SU-DHL-6 (cell line): ENCODE results near the gene RBM15.

ENCODE experiments used
- H2AFZ ChIP-seq: fragments of 200-600 bp; sonication (generic); 2 replicates; pipeline ENCODE4 v1.6.1; 2014; ENCODE audit warnings: low read depth, mild to moderate bottlenecking, moderate library complexity, mixed read lengths, antibody characterized with exemption, low read length; ENCODE audit not compliant: severe bottlenecking
- H3F3A ChIP-seq: fragments of 200-600 bp; shearing (Covaris generic); 2 replicates; pipeline ENCODE4 v1.6.0; 2016; ENCODE audit warnings: antibody characterized with exemption, mild to moderate bottlenecking; ENCODE audit not compliant: insufficient read depth
- H3K27ac ChIP-seq: fragments of 200-600 bp; sonication (generic); 2 replicates; pipeline ENCODE4 v1.5.1; 2016; ENCODE audit warnings: low read depth, mild to moderate bottlenecking, low read length, moderate library complexity, mixed read lengths
- H3K27me3 ChIP-seq: fragments of 200-600 bp; sonication (generic), shearing (Covaris generic); 2 replicates; pipeline ENCODE4 v1.6.0; 2014; ENCODE audit warnings: mild to moderate bottlenecking, low read length
- H3K36me3 ChIP-seq: fragments of 200-600 bp; sonication (generic); 2 replicates; pipeline ENCODE4 v1.6.1; 2014; ENCODE audit warnings: mild to moderate bottlenecking, low read length, mixed read lengths
- H3K4me2 ChIP-seq: fragments of 300-600, 200-600 bp; shearing (Covaris generic), sonication (generic); 2 replicates; pipeline ENCODE4 v1.6.0; 2014; ENCODE audit warnings: low read length, low read depth, mild to moderate bottlenecking; ENCODE audit not compliant: poor library complexity, severe bottlenecking
- H3K4me3 ChIP-seq: fragments of 200-600 bp; sonication (generic); 2 replicates; pipeline ENCODE4 v1.5.1; 2014; ENCODE audit warnings: antibody characterized with exemption, low read length, mild to moderate bottlenecking, mixed read lengths; ENCODE audit not compliant: insufficient read depth, poor library complexity, severe bottlenecking
- H3K79me2 ChIP-seq: fragments of 200-600 bp; sonication (generic); 2 replicates; pipeline ENCODE4 v1.6.1; 2014; ENCODE audit warnings: mild to moderate bottlenecking, low read length, moderate library complexity; ENCODE audit not compliant: insufficient read depth
- H3K9ac ChIP-seq: fragments of 200-600 bp; sonication (generic); 2 replicates; pipeline ENCODE4 v1.7.0; 2014; ENCODE audit warnings: mild to moderate bottlenecking, low read length
- H3K9me2 ChIP-seq: fragments of 200-600 bp; sonication (generic); replicated peaks from 2 replicates; pipeline ENCODE4 v1.6.1; 2014; ENCODE audit warnings: low read length; ENCODE audit not compliant: insufficient read depth
- H3K9me3 ChIP-seq: fragments of 200-600 bp; sonication (generic); 2 replicates; pipeline ENCODE4 v1.6.1; 2014; ENCODE audit warnings: low read length, mixed read lengths; ENCODE audit not compliant: insufficient read depth
- H4K20me1 ChIP-seq: fragments of 200-600 bp; sonication (generic); 2 replicates; pipeline ENCODE4 v1.6.1; 2014; ENCODE audit warnings: low read depth, mild to moderate bottlenecking, antibody characterized with exemption, low read length, moderate library complexity, mixed read lengths
- EZH2phosphoT487 ChIP-seq: fragments of 200-600 bp; sonication (generic), shearing (Covaris generic); conservative IDR thresholded peaks from 2 replicates; pipeline ENCODE4 v1.6.1; 2018; ENCODE audit warnings: mild to moderate bottlenecking, antibody characterized with exemption, low read length, moderate library complexity, mixed read lengths
- TF ChIP-seq, protein P1 (sequence below): fragments of 200-600 bp; sonication (generic); IDR thresholded peaks from one replicate; pipeline ENCODE4 v1.5.1; 2017; ENCODE audit warnings: antibody characterized with exemption, mild to moderate bottlenecking, low read length, moderate library complexity; ENCODE audit not compliant: insufficient read depth, poor library complexity, severe bottlenecking

The RBM15 gene

DNA sequence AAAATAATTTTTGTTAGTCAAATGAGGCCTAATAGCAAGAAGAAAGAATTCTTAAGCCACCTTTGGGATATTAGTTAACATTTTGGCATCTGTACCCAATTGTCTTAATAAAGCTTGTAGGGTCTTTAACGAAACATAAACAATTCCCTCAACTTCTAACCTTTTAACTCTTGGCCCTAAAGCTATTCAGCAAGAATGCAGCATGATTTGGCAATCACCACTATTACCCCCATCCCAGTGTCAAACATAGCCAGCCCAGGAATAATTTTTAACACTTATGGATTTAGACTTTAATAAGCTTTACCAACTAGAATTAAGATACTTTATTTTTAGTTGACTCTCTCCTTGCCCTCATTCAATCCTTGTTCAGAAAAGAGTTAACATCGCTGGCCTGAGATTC is 54.1 kb downstream of the RBM15 start:
- H2AFZ ChIP-seq: no peak overlapping the region
- no peaks in the 10 kb centered on the region for H3K36me3 ChIP-seq
- no peaks in the 10 kb centered on the region for H3K27me3 ChIP-seq
- H4K20me1 ChIP-seq: no peaks in the 10 kb centered on the region
- no peak overlapping the region for H3K27ac ChIP-seq
- peaks cover 10% of the 10 kb centered on the region; the same call in 1 of the 2 replicates for H3F3A ChIP-seq
- TF ChIP-seq, protein P1, sequence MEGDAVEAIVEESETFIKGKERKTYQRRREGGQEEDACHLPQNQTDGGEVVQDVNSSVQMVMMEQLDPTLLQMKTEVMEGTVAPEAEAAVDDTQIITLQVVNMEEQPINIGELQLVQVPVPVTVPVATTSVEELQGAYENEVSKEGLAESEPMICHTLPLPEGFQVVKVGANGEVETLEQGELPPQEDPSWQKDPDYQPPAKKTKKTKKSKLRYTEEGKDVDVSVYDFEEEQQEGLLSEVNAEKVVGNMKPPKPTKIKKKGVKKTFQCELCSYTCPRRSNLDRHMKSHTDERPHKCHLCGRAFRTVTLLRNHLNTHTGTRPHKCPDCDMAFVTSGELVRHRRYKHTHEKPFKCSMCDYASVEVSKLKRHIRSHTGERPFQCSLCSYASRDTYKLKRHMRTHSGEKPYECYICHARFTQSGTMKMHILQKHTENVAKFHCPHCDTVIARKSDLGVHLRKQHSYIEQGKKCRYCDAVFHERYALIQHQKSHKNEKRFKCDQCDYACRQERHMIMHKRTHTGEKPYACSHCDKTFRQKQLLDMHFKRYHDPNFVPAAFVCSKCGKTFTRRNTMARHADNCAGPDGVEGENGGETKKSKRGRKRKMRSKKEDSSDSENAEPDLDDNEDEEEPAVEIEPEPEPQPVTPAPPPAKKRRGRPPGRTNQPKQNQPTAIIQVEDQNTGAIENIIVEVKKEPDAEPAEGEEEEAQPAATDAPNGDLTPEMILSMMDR: no peak
- TF ChIP-seq EZH2phosphoT487: no peak
- no peaks in the 10 kb centered on the region for H3K9me2 ChIP-seq
- no peaks in the 10 kb centered on the region for H3K9me3 ChIP-seq
- H3K79me2 ChIP-seq: no peaks in the 10 kb centered on the region
- no peak overlapping the region for H3K9ac ChIP-seq
- no peak overlapping the region for H3K4me3 ChIP-seq
- no peak overlapping the region for H3K4me2 ChIP-seq

DNA sequence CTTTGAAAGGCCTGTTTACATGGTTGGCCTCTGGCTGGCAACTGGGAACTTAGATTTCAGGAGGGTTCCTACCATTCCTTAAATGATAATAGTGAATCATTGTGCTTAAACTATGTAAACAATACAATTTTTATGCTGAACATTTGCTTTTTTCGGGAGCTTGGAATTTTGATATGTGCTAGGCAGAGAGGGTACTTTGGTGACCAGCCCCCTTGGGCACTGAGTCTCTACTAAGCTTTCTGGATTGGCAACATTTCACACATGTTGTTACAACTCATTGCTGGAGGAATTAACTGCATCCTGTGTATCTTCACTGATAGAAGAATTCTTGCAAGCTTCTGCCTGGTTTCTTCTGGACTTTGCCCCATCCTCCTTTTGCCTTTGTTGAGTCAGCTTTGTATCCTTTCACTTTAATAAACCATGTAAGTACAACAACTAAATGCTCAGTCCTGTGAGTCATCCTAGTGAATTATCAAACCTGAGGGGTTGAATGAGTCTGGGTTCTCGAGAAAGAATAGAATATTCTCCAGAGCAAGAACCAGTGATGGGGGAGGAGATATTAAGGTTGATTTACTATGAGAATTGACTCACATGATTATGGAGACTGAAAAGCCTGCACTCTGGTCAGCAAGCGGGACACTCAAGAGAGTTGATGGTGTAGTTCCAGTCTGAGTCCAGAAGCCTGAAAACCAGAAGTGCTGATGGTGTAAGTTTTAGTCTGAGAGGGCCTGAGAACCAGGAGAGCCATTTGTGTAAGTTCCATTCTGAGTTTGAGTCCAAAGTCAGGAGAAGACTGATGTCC is 54.7 kb downstream of the RBM15 start:
- no peaks in the 10 kb centered on the region for H3K9me2 ChIP-seq
- no peak overlapping the region for H3K4me3 ChIP-seq
- H2AFZ ChIP-seq: no peak overlapping the region
- no peak overlapping the region for H3K27ac ChIP-seq
- H3K27me3 ChIP-seq: no peaks in the 10 kb centered on the region
- H3K36me3 ChIP-seq: no peaks in the 10 kb centered on the region
- no peak for TF ChIP-seq EZH2phosphoT487
- TF ChIP-seq, protein P1: no peak
- no peaks in the 10 kb centered on the region for H3K9me3 ChIP-seq
- no peaks in the 10 kb centered on the region for H4K20me1 ChIP-seq
- H3K79me2 ChIP-seq: no peaks in the 10 kb centered on the region
- H3F3A ChIP-seq: peaks cover 10% of the 10 kb centered on the region; the same call in 1 of the 2 replicates
- H3K9ac ChIP-seq: no peak overlapping the region
- H3K4me2 ChIP-seq: no peak overlapping the region

DNA sequence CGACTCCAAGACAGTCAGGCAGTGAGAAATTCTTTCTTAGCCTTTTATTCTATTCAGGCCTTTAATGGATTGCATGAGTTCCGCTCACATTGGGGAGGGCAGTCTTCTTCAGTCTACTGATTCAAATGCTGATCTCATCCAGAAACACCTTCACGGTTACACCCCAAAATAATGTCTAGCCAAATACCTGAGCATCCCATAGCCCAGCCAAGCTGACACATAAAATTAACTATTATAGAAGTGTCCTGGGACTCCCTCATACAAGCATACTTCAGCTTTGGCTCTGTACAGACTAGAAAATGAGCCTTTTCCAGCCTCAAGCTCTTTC is 55.3 kb downstream of the RBM15 start:
- TF ChIP-seq, protein P1: no peak
- TF ChIP-seq EZH2phosphoT487: no peak
- Histone ChIP-seq H3K9ac (no peak overlapping the region), H3K27ac (no peak overlapping the region)

More for the DNA sequence above, 55.3 kb downstream of the RBM15 start:
- no peaks in the 10 kb centered on the region for H3K9me2 ChIP-seq
- no peak overlapping the region for H2AFZ ChIP-seq
- peaks cover 10% of the 10 kb centered on the region; the same call in 1 of the 2 replicates for H3F3A ChIP-seq
- H3K79me2 ChIP-seq: no peaks in the 10 kb centered on the region
- no peak overlapping the region for H3K4me2 ChIP-seq
- no peak overlapping the region for H3K4me3 ChIP-seq
- no peaks in the 10 kb centered on the region for H3K27me3 ChIP-seq
- H3K9me3 ChIP-seq: no peaks in the 10 kb centered on the region
- H4K20me1 ChIP-seq: no peaks in the 10 kb centered on the region
- H3K36me3 ChIP-seq: no peaks in the 10 kb centered on the region
